ENCODE results near the gene PRG3.
A peak's percentile ranks its signal among the peaks of the same experiment; 100 is the strongest.
"Not testable (repeated sequence)": the region's sequence is repeated elsewhere in the genome, so short reads cannot be mapped to it uniquely, and the experiment has no call there.

The PRG3 gene

GRCh38 chr11:57340039-57340615 lies 40.8 kb downstream of the PRG3 start:
- Histone ChIP-seq H4K20me1 (ENCODE audit: low read depth, low read length) (no peaks in the 10 kb centered on the region), H3K9me3 (ENCODE audit: insufficient read depth, low read length) (no peaks in the 10 kb centered on the region), H3K27me3 (ENCODE audit: low read length) (no peaks in the 10 kb centered on the region), H2AFZ (ENCODE audit: low read depth, low read length, severe bottlenecking) (no peak overlapping the region), H3K4me2 (ENCODE audit: low read depth, low read length, poor library complexity, severe bottlenecking) (no peak overlapping the region), H3K9ac (ENCODE audit: low read length) (no peak overlapping the region), H3K4me3 (ENCODE audit: insufficient read depth, low read length, poor library complexity, severe bottlenecking) (no peak overlapping the region), H3K9me2 (replicated peaks; ENCODE audit: insufficient read depth, low read length) (no peaks in the 10 kb centered on the region), H3K79me2 (ENCODE audit: insufficient read depth, low read length) (peaks cover 4% of the 10 kb centered on the region), H3K27ac (ENCODE audit: low read depth, low read length) (no peak overlapping the region), H3F3A (ENCODE audit: insufficient read depth) (no peaks in the 10 kb centered on the region), H3K36me3 (ENCODE audit: low read length) (no peaks in the 10 kb centered on the region)
- no peak for TF ChIP-seq EZH2phosphoT487 (conservative IDR thresholded peaks at IDR 0.05; ENCODE audit: low read length)
- no peak for TF ChIP-seq CTCF (IDR thresholded peaks at IDR 0.05; ENCODE audit: insufficient read depth, low read length, poor library complexity, severe bottlenecking)

GRCh38 chr11:57339328-57339727 lies 41.6 kb downstream of the PRG3 start:
- Histone ChIP-seq H3K9me3 (ENCODE audit: insufficient read depth, low read length) (no peaks in the 10 kb centered on the region), H3K9ac (ENCODE audit: low read length) (no peak overlapping the region), H3F3A (ENCODE audit: insufficient read depth) (no peaks in the 10 kb centered on the region), H3K27me3 (ENCODE audit: low read length) (no peaks in the 10 kb centered on the region), H3K27ac (ENCODE audit: low read depth, low read length) (no peak overlapping the region), H4K20me1 (ENCODE audit: low read depth, low read length) (no peaks in the 10 kb centered on the region), H3K4me2 (ENCODE audit: low read depth, low read length, poor library complexity, severe bottlenecking) (no peak overlapping the region), H3K79me2 (ENCODE audit: insufficient read depth, low read length) (peaks cover 12% of the 10 kb centered on the region), H3K4me3 (ENCODE audit: insufficient read depth, low read length, poor library complexity, severe bottlenecking) (no peak overlapping the region), H3K36me3 (ENCODE audit: low read length) (no peaks in the 10 kb centered on the region), H3K9me2 (replicated peaks; ENCODE audit: insufficient read depth, low read length) (no peaks in the 10 kb centered on the region), H2AFZ (ENCODE audit: low read depth, low read length, severe bottlenecking) (no peak overlapping the region)
- no peak for TF ChIP-seq CTCF (IDR thresholded peaks at IDR 0.05; ENCODE audit: insufficient read depth, low read length, poor library complexity, severe bottlenecking)
- TF ChIP-seq EZH2phosphoT487 (conservative IDR thresholded peaks at IDR 0.05; ENCODE audit: low read length): no peak

GRCh38 chr11:57338142-57338541 lies 42.8 kb downstream of the PRG3 start, which contains the start of gene P2RX3:
P2RX3 (plus strand) TSS chr11:57338352; CDS start chr11:57338551, 199 bp downstream.
- H3K9me3 ChIP-seq (ENCODE audit: insufficient read depth, low read length): no peaks in the 10 kb centered on the region
- peaks cover 4% of the 10 kb centered on the region for H3K36me3 ChIP-seq (ENCODE audit: low read length)
- no peak within 1 kb of the TSS for H2AFZ ChIP-seq (ENCODE audit: low read depth, low read length, severe bottlenecking)
- H3K9me2 ChIP-seq (replicated peaks; ENCODE audit: insufficient read depth, low read length): no peaks in the 10 kb centered on the region
- TF ChIP-seq CTCF (IDR thresholded peaks at IDR 0.05; ENCODE audit: insufficient read depth, low read length, poor library complexity, severe bottlenecking): no peak
- TF ChIP-seq EZH2phosphoT487 (conservative IDR thresholded peaks at IDR 0.05; ENCODE audit: low read length): no peak
- no peaks in the 10 kb centered on the region for H3F3A ChIP-seq (ENCODE audit: insufficient read depth)
- H3K4me3 ChIP-seq (ENCODE audit: insufficient read depth, low read length, poor library complexity, severe bottlenecking): no peak within 1 kb of the TSS
- no peaks in the 10 kb centered on the region for H3K27me3 ChIP-seq (ENCODE audit: low read length)
- no peak within 1 kb of the TSS for H3K27ac ChIP-seq (ENCODE audit: low read depth, low read length)
- no peak within 1 kb of the TSS for H3K9ac ChIP-seq (ENCODE audit: low read length)
- peaks cover 24% of the 10 kb centered on the region for H3K79me2 ChIP-seq (ENCODE audit: insufficient read depth, low read length)
- no peak within 1 kb of the TSS for H3K4me2 ChIP-seq (ENCODE audit: low read depth, low read length, poor library complexity, severe bottlenecking)
- H4K20me1 ChIP-seq (ENCODE audit: low read depth, low read length): no peaks in the 10 kb centered on the region

GRCh38 chr11:57336856-57337255 lies 44.1 kb downstream of the PRG3 start:
- H3K27ac ChIP-seq (ENCODE audit: low read depth, low read length); H3K9me3 ChIP-seq (ENCODE audit: insufficient read depth, low read length); H3K4me3 ChIP-seq (ENCODE audit: insufficient read depth, low read length, poor library complexity, severe bottlenecking); H3K4me2 ChIP-seq (ENCODE audit: low read depth, low read length, poor library complexity, severe bottlenecking); H3K9me2 ChIP-seq (replicated peaks; ENCODE audit: insufficient read depth, low read length); H3K27me3 ChIP-seq (ENCODE audit: low read length); H3F3A ChIP-seq (ENCODE audit: insufficient read depth); H4K20me1 ChIP-seq (ENCODE audit: low read depth, low read length); H3K36me3 ChIP-seq (ENCODE audit: low read length): not testable (repeated sequence)
- H3K79me2 ChIP-seq (ENCODE audit: insufficient read depth, low read length): peaks cover 30% of the 10 kb centered on the region
- peak overlapping the region; percentile 88; the same call in 1 of the 2 replicates for H3K9ac ChIP-seq (ENCODE audit: low read length)
- peak overlapping the region; percentile 87 for H2AFZ ChIP-seq (ENCODE audit: low read depth, low read length, severe bottlenecking)
